Neuronal stem cell (in vitro differentiated cells): ENCODE data around the gene SLC66A2.

Source experiments
- DNase-seq: peaks from one replicate; pipeline ENCODE4 v3.0.0-alpha.2; 2013; ENCODE audit warnings: low spot score
- H2AFZ ChIP-seq: one replicate; pipeline ENCODE4 v1.6.1; 2013; ENCODE audit warnings: mild to moderate bottlenecking, low read length, inconsistent platforms
- H2AK5ac ChIP-seq: 2 replicates; pipeline ENCODE4 v1.6.1; 2013; ENCODE audit warnings: low read depth, mild to moderate bottlenecking, inconsistent platforms, low read length, moderate library complexity, mixed read lengths
- H2BK120ac ChIP-seq: 2 replicates; pipeline ENCODE4 v1.6.1; 2013; ENCODE audit warnings: low read depth, mild to moderate bottlenecking, inconsistent platforms, low read length, moderate library complexity, mixed read lengths
- H2BK12ac ChIP-seq: one replicate; pipeline ENCODE4 v1.6.1; 2013; ENCODE audit warnings: low read length, inconsistent platforms
- H2BK15ac ChIP-seq: 2 replicates; pipeline ENCODE4 v1.6.1; 2013; ENCODE audit warnings: mild to moderate bottlenecking, low read length, inconsistent platforms, mixed read lengths
- H2BK5ac ChIP-seq: one replicate; pipeline ENCODE4 v1.6.1; 2013; ENCODE audit warnings: inconsistent platforms, mild to moderate bottlenecking, low read length, moderate library complexity
- H3K14ac ChIP-seq: one replicate; pipeline ENCODE4 v1.6.1; 2013; ENCODE audit warnings: low read length, inconsistent platforms
- H3K18ac ChIP-seq: 2 replicates; pipeline ENCODE4 v1.6.1; 2013; ENCODE audit warnings: low read length, inconsistent platforms
- H3K23ac ChIP-seq: 2 replicates; pipeline ENCODE4 v1.6.1; 2013; ENCODE audit warnings: low read depth, mild to moderate bottlenecking, mixed read lengths, low read length, inconsistent platforms; ENCODE audit not compliant: poor library complexity
- H3K27ac ChIP-seq: replicated peaks from 3 replicates; pipeline ENCODE4 v1.5.1; 2013; ENCODE audit warnings: low read length, inconsistent platforms
- H3K27me3 ChIP-seq, 3 experiments: 2 replicates each; pipeline ENCODE4 v1.6.1; 2013; ENCODE audit warnings: low read length in 3 of 3, mild to moderate bottlenecking in 2 of 3, inconsistent platforms in 1 of 3, low read depth in 1 of 3, mixed read lengths in 1 of 3, moderate library complexity in 1 of 3; ENCODE audit not compliant: control insufficient read depth in 3 of 3, insufficient read depth in 3 of 3
- H3K36me3 ChIP-seq, 2 donors: replicated peaks in 1 of 2; 2 replicates each; pipeline ENCODE4 v1.6.1; 2013; ENCODE audit warnings: low read length in 2 of 2; ENCODE audit not compliant: control insufficient read depth in 2 of 2, insufficient read depth in 2 of 2
- H3K4ac ChIP-seq: 2 replicates; pipeline ENCODE4 v1.6.1; 2013; ENCODE audit warnings: inconsistent platforms, mild to moderate bottlenecking, low read length, moderate library complexity
- H3K4me1 ChIP-seq, 2 donors: 1 replicate in 1 of 2; 2 replicates in 1 of 2; pipeline ENCODE4 v1.6.1; 2013; ENCODE audit warnings: low read length in 2 of 2, low read depth in 1 of 2; ENCODE audit not compliant: control insufficient read depth in 2 of 2, insufficient read depth in 1 of 2
- H3K4me2 ChIP-seq: one replicate; pipeline ENCODE4 v1.6.1; 2013; ENCODE audit warnings: mild to moderate bottlenecking, low read length, inconsistent platforms; ENCODE audit not compliant: insufficient read depth, poor library complexity, severe bottlenecking
- H3K4me3 ChIP-seq, 2 donors: 2 replicates each; pipeline ENCODE4 v1.5.1; 2013; ENCODE audit warnings: low read length in 2 of 2, mild to moderate bottlenecking in 2 of 2, inconsistent platforms in 1 of 2, moderate library complexity in 1 of 2
- H3K79me1 ChIP-seq: one replicate; pipeline ENCODE4 v1.6.1; 2013; ENCODE audit warnings: low read depth, mild to moderate bottlenecking, inconsistent platforms, low read length, moderate library complexity
- H3K9ac ChIP-seq: one replicate; pipeline ENCODE4 v1.6.1; 2013; ENCODE audit warnings: mild to moderate bottlenecking, low read depth, low read length, inconsistent platforms; ENCODE audit not compliant: poor library complexity
- H3K9me3 ChIP-seq, 2 donors: replicated peaks in 1 of 2; 2 replicates each; pipeline versions ENCODE3 to v1.6.1; 2013; ENCODE audit warnings: low read length in 2 of 2, mild to moderate bottlenecking in 2 of 2, inconsistent platforms in 1 of 2, low read depth in 1 of 2, mixed read lengths in 1 of 2, moderate library complexity in 1 of 2; ENCODE audit not compliant: control insufficient read depth in 2 of 2, insufficient read depth in 1 of 2
- H4K8ac ChIP-seq: one replicate; pipeline ENCODE4 v1.6.1; 2013; ENCODE audit warnings: low read depth, mild to moderate bottlenecking, inconsistent platforms, low read length, moderate library complexity
- H4K91ac ChIP-seq: one replicate; pipeline ENCODE4 v1.6.1; 2013; ENCODE audit warnings: low read length, low read depth, mild to moderate bottlenecking, inconsistent platforms; ENCODE audit not compliant: poor library complexity
- WGBS, 2 donors: extraction: QIAGEN DNeasy Blood & Tissue Kit; methylation state at CpG; one replicate each; pipeline ENCODE4 v1.1.7; 2013; ENCODE audit warnings: missing lambda C conversion rate in 2 of 2, mixed read lengths in 1 of 2; ENCODE audit not compliant: insufficient read length in 2 of 2, insufficient replicate concordance in 1 of 2; ENCODE audit errors: extremely low coverage in 2 of 2; 5-methylcytosine and 5-hydroxymethylcytosine counted together

Gene SLC66A2

GRCh38 chr18:79989195-79989497, 37.7 kb upstream of the SLC66A2 start:
- Histone ChIP-seq H3K9ac (no peak overlapping the region), H4K8ac (no peak overlapping the region), H3K4me1 (peaks cover 3 to 10% of the 10 kb centered on the region in 2 donors), H2BK12ac (no peak overlapping the region), H3K4me3 (peak overlapping the region in 1 of 2 donors; percentile 98), H3K4me2 (peak overlapping the region; percentile 75), H3K14ac (no peak overlapping the region), H3K36me3 (peaks cover 7 to 26% of the 10 kb centered on the region in 2 donors), H3K9me3 (no peaks in the 10 kb centered on the region), H3K27me3 (no peaks in the 10 kb centered on the region), H3K79me1 (peaks cover 5% of the 10 kb centered on the region), H3K18ac (no peak overlapping the region), H2BK5ac (no peak overlapping the region), H2AK5ac (peak overlapping the region; percentile 89), H3K27ac (no peak overlapping the region), H2BK120ac (no peak overlapping the region), H3K23ac (no peak overlapping the region), H2BK15ac (no peak overlapping the region), H3K4ac (no peak overlapping the region), H2AFZ (peak overlapping the region; percentile 96), H4K91ac (no peak overlapping the region)
- no CpG with 5 or more reads among the region's 14 CpGs for WGBS, 2 donors
- no peak for DNase-seq

- peak within 1 kb of the TSS; percentile 70 for H3K27ac ChIP-seq
- peak within 1 kb of the TSS; percentile 86 for H4K8ac ChIP-seq
- H3K4me3 ChIP-seq = peak within 1 kb of the TSS; percentile 98
- peak within 1 kb of the TSS; percentile 68 for H2BK12ac ChIP-seq
- H3K23ac ChIP-seq = peak within 1 kb of the TSS; percentile 99
- no peak within 1 kb of the TSS for H4K91ac ChIP-seq
- H3K27me3 ChIP-seq = no peaks in the 10 kb centered on the region
- peak within 1 kb of the TSS; percentile 75 for H3K4me2 ChIP-seq
- peaks cover 7% of the 10 kb centered on the region for H3K79me1 ChIP-seq
- peak; percentile 70 for DNase-seq
- no CpG with 5 or more reads among the region's 71 CpGs for WGBS, 2 donors
- H2BK120ac ChIP-seq = peak within 1 kb of the TSS; percentile 92
- H3K18ac ChIP-seq = peak within 1 kb of the TSS; percentile 99
- H3K4me1 ChIP-seq = peaks cover 3 to 10% of the 10 kb centered on the region in 2 donors
- no peak within 1 kb of the TSS for H2BK15ac ChIP-seq
- H3K9me3 ChIP-seq = no peaks in the 10 kb centered on the region
- H3K9ac ChIP-seq = peak within 1 kb of the TSS; percentile 98
- peak within 1 kb of the TSS; percentile 89 for H2AK5ac ChIP-seq
- H3K36me3 ChIP-seq = peaks cover 7 to 31% of the 10 kb centered on the region in 2 donors
- no peak within 1 kb of the TSS for H2BK5ac ChIP-seq
- peak within 1 kb of the TSS; percentile 79 for H3K4ac ChIP-seq
- H2AFZ ChIP-seq = peak within 1 kb of the TSS; percentile 96
- H3K14ac ChIP-seq = peak within 1 kb of the TSS; percentile 91
These were observed 37.2 kb upstream of the SLC66A2 start, which contains the start of gene TXNL4A for GRCh38 chr18:79988451-79989194. TXNL4A (minus strand) TSS chr18:79988563; CDS start chr18:79988392, 171 bp downstream.

GRCh38 chr18:79988071-79988450, 36.6 kb upstream of the SLC66A2 start:
- peak overlapping the region; percentile 68 for H2BK12ac ChIP-seq
- peak overlapping the region; percentile 72 for H3K4me2 ChIP-seq
- peak overlapping the region; percentile 96 for H2AFZ ChIP-seq
- peak overlapping the region; percentile 86 for H4K8ac ChIP-seq
- H4K91ac ChIP-seq = no peak overlapping the region
- H3K4me1 ChIP-seq = peaks cover 3 to 10% of the 10 kb centered on the region in 2 donors
- no peak overlapping the region for H2AK5ac ChIP-seq
- DNase-seq = peak; percentile 46
- peak overlapping the region; percentile 70 for H3K27ac ChIP-seq
- H3K79me1 ChIP-seq = peaks cover 7% of the 10 kb centered on the region
- no peaks in the 10 kb centered on the region for H3K27me3 ChIP-seq
- H2BK120ac ChIP-seq = peak overlapping the region; percentile 92
- H3K9ac ChIP-seq = peak overlapping the region; percentile 98
- no peaks in the 10 kb centered on the region for H3K9me3 ChIP-seq
- peak overlapping the region; percentile 91 for H3K14ac ChIP-seq
- no peak overlapping the region for H2BK5ac ChIP-seq
- peak overlapping the region; percentile 98 for H3K4me3 ChIP-seq
- peak overlapping the region; percentile 79 for H3K4ac ChIP-seq
- peak overlapping the region; percentile 96 for H3K18ac ChIP-seq
- H2BK15ac ChIP-seq = no peak overlapping the region
- H3K23ac ChIP-seq = peak overlapping the region; percentile 99
- WGBS, 2 donors = no CpG with 5 or more reads among the region's 48 CpGs
- peaks cover 9 to 37% of the 10 kb centered on the region in 2 donors for H3K36me3 ChIP-seq

GRCh38 chr18:79987566-79987965, 36.1 kb upstream of the SLC66A2 start:
- Histone ChIP-seq H3K18ac (no peak overlapping the region), H3K4ac (no peak overlapping the region), H2AFZ (peak overlapping the region; percentile 96), H3K36me3 (peaks cover 11 to 42% of the 10 kb centered on the region in 2 donors), H2BK5ac (no peak overlapping the region), H3K4me1 (peaks cover 3 to 10% of the 10 kb centered on the region in 2 donors), H4K91ac (no peak overlapping the region), H3K4me2 (peak overlapping the region; percentile 72), H3K9me3 (no peaks in the 10 kb centered on the region), H3K9ac (no peak overlapping the region), H2BK120ac (no peak overlapping the region), H3K27me3 (no peaks in the 10 kb centered on the region), H2AK5ac (no peak overlapping the region), H3K4me3 (peak overlapping the region; percentile 98), H3K14ac (no peak overlapping the region), H3K23ac (no peak overlapping the region), H3K27ac (no peak overlapping the region), H3K79me1 (peaks cover 7% of the 10 kb centered on the region), H2BK12ac (no peak overlapping the region), H4K8ac (no peak overlapping the region), H2BK15ac (no peak overlapping the region)
- no CpG with 5 or more reads among the region's 6 CpGs for WGBS, 2 donors
- DNase-seq = no peak
